K562 (cell line): ENCODE data around the gene CARS2. TPM values are rescaled to one million over a fixed set of nuclear protein-coding genes. Genes with fewer than 3 reads are reported as not detected.

Experiments
- ASH1L ChIP-seq: fragments of 450-650 bp; IDR thresholded peaks from 2 replicates; pipeline ENCODE4 v1.6.1; 2018; ENCODE audit warnings: borderline replicate concordance, mild to moderate bottlenecking, low read depth; ENCODE audit not compliant: partially characterized antibody
- CEBPG ChIP-seq, 3 experiments: fragments of 200-800 bp in 1 of 3; sonication (Bioruptor generic) in 1 of 3; sonication (generic) in 1 of 3; formaldehyde crosslinking in 1 of 3; IDR thresholded peaks in 2 of 3; conservative IDR thresholded peaks in 1 of 3; 2 replicates each; pipeline versions ENCODE4 v1.6.1 to v1.8.0; 2016 to 2022; ENCODE audit warnings: missing compliant biosample characterization in 2 of 3, missing genetic modification characterization in 2 of 3, mild to moderate bottlenecking in 1 of 3, missing genetic modification reagents in 1 of 3
- EHMT2 ChIP-seq: fragments of 450-650 bp; IDR thresholded peaks from 2 replicates; pipeline ENCODE4 v1.6.1; 2018; ENCODE audit warnings: antibody characterized with exemption
- ELF1 ChIP-seq: fragments of 200-800 bp; sonication (Bioruptor generic); IDR thresholded peaks from 2 replicates; pipeline ENCODE4 v1.6.1; 2016; ENCODE audit warnings: missing genetic modification characterization, missing compliant biosample characterization
- HLTF ChIP-seq: fragments of 450-650 bp; IDR thresholded peaks from 2 replicates; pipeline ENCODE4 v1.6.1; 2016
- HNRNPL ChIP-seq: fragments of 200-400 bp; formaldehyde crosslinking; IDR thresholded peaks from 2 replicates; pipeline ENCODE4 v1.6.1; 2017; ENCODE audit warnings: low read depth, mild to moderate bottlenecking, low read length
- MEF2D ChIP-seq: conservative IDR thresholded peaks from 2 replicates; pipeline ENCODE4 v1.6.1; 2016; ENCODE audit warnings: low read depth, missing genetic modification characterization, missing compliant biosample characterization
- NCOA2 ChIP-seq, 2 experiments: fragments of 450-650 bp; IDR thresholded peaks; 2 replicates each; pipeline ENCODE4 v1.6.1; 2018; ENCODE audit warnings: mild to moderate bottlenecking in 2 of 2, moderate library complexity in 1 of 2; ENCODE audit not compliant: partially characterized antibody in 2 of 2
- NELFE ChIP-seq: IDR thresholded peaks from 2 replicates; pipeline ENCODE4 v1.6.1; 2011; ENCODE audit warnings: mild to moderate bottlenecking; ENCODE audit not compliant: insufficient read depth, insufficient read length
- NFATC3 ChIP-seq: fragments of 450-650 bp; IDR thresholded peaks from 2 replicates; pipeline ENCODE4 v1.6.1; 2017; ENCODE audit warnings: mild to moderate bottlenecking
- PCBP2 ChIP-seq: fragments of 200-400 bp; formaldehyde crosslinking; IDR thresholded peaks from 2 replicates; pipeline ENCODE4 v1.6.1; 2018; ENCODE audit warnings: low read length, low read depth, mild to moderate bottlenecking, moderate library complexity; ENCODE audit not compliant: poor library complexity, severe bottlenecking
- POLR3G ChIP-seq: IDR thresholded peaks from 2 replicates; pipeline ENCODE4 v1.6.1; 2011; ENCODE audit not compliant: insufficient read length, insufficient replicate concordance; ENCODE audit errors: extremely low read depth
- SAP30 ChIP-seq: fragments of 200-600 bp; sonication (generic); IDR thresholded peaks from 2 replicates; pipeline ENCODE4 v1.6.1; 2012; ENCODE audit warnings: borderline replicate concordance, low read depth, mild to moderate bottlenecking, moderate library complexity, low read length, control low read depth, inconsistent platforms; ENCODE audit not compliant: insufficient read depth, poor library complexity, severe bottlenecking
- SETDB1 ChIP-seq: IDR thresholded peaks from one replicate; pipeline ENCODE4 v1.6.1; 2012; ENCODE audit warnings: low read length, control low read depth, inconsistent platforms
- SREBF1 ChIP-seq: fragments of 150-350 bp; IDR thresholded peaks from 2 replicates; pipeline ENCODE4 v1.6.1; 2014; ENCODE audit warnings: antibody characterized with exemption, low read depth, low read length, borderline replicate concordance
- STAT5A ChIP-seq: IDR thresholded peaks from 2 replicates; pipeline ENCODE4 v1.6.1; 2012; ENCODE audit warnings: low read length, inconsistent platforms, borderline replicate concordance
- ZFX ChIP-seq: sonication (generic); formaldehyde crosslinking; IDR thresholded peaks from 2 replicates; pipeline ENCODE4 v1.8.0; 2022; ENCODE audit warnings: mild to moderate bottlenecking, missing genetic modification reagents, moderate library complexity
- ZNF146 ChIP-seq: IDR thresholded peaks from one replicate; pipeline ENCODE4 v1.6.1; 2018; ENCODE audit warnings: missing compliant biosample characterization; ENCODE audit not compliant: unreplicated experiment
- ZNF551 ChIP-seq: fragments of 250-450 bp; sonication (Bioruptor Pico); IDR thresholded peaks from 2 replicates; pipeline ENCODE4 v1.5.0; 2021; ENCODE audit warnings: mild to moderate bottlenecking, moderate library complexity
- ZNF76 ChIP-seq: fragments of 250-450 bp; sonication (Bioruptor Pico); IDR thresholded peaks from 2 replicates; pipeline ENCODE4 v1.4.0; 2020; ENCODE audit warnings: mild to moderate bottlenecking, moderate library complexity, borderline replicate concordance
- ZSCAN29 ChIP-seq: fragments of 450-650 bp; IDR thresholded peaks from 2 replicates; pipeline ENCODE4 v1.6.1; 2017
- polyA plus RNA-seq, 8 experiments: library from polyadenylated mRNA; depleted of rRNA in 4 of 8; stranded (reverse) in 5 of 8; unstranded in 3 of 8; fragments of >200 nt; fragmentation: Nextera tagmentation in 2 of 8; fragmentation: Illumina TruSeq in 1 of 8; extraction: Ambion mirVana in 2 of 8; extraction: Trizol in 1 of 8; gene quantifications; 2 replicates each; pipeline versions ENCODE4 v1.2.1 to v1.2.3, GENCODE V29; 2011 to 2014; ENCODE audit warnings: inconsistent platforms in 1 of 8, missing spikeins in 1 of 8
- total RNA-seq, 7 experiments: library from RNA; depleted of rRNA in 6 of 7; stranded (reverse); fragments of >200 nt in 6 of 7; fragmentation: Illumina TruSeq in 2 of 7; extraction: Trizol in 2 of 7; gene quantifications; 2 replicates each; pipeline versions ENCODE4 v1.2.1 to v1.2.3, GENCODE V29; 2011 to 2021; ENCODE audit warnings: low replicate concordance in 1 of 7
- TF ChIP-seq, protein P1 (sequence below): fragments of 200-800 bp; sonication (Bioruptor generic); IDR thresholded peaks from 2 replicates; pipeline ENCODE4 v1.6.1; 2016; ENCODE audit warnings: missing genetic modification characterization, missing compliant biosample characterization
- TF ChIP-seq, protein P2 (sequence below): sonication (generic); formaldehyde crosslinking; IDR thresholded peaks from 2 replicates; pipeline ENCODE4 v1.8.0; 2022; ENCODE audit warnings: mild to moderate bottlenecking, missing genetic modification reagents

CARS2 gene
- total and polyA plus RNA-seq, 9 of the 15 experiments (the other 6 are each of a cell fraction or from before 2014, with no cell fraction given), result 1.7 to 37.4 (median 30.5) TPM

DNA sequence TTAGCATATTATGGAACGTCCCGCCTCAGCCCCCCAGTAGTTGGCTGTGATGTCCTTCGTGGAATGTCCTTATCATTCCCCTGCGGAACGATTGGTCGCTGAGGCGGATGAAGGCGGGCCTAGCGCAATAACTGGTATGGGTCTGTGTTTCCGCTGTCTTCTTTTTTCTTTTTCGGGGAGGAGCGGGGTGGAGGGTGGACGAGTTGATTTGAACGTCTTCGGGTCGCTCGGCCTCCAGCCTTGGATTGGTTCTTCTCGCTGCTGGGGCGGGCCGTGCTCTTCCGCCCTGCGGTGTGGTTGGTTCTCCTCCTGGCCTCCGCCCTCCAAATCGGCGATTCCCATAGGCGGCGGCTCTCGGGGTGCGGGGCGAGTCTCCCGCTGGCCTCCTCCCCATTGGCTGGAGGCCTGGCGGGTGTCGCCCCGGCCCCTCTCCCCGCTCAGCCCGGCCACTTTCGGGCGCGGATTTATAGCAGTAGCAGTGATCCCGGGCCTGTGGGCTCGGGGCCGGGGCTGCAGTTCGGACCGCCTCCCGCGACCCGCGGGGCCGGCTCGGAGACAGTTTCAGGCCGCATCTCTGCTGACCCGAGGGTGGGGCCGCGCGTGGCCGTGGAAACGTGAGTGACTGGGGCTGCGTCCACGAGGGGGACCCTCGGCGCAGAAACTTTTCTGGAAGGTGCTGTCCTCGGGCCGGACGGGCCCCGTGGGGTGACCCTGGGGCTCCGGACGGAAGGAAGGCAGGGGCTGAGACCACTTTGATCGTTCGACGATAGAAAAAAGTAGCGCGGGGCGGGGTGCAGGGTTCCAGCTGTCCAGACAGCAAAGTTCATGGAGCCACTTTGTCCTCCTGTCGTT lies 9.7 kb upstream of the CARS2 start (continued):
- no peak for TF ChIP-seq HNRNPL
- TF ChIP-seq MEF2D, result no peak
- TF ChIP-seq ELF1, result peak; percentile 52; the same call in 1 of the 2 replicates
- TF ChIP-seq NCOA2 (IDR thresholded peaks at IDR 0.05; ENCODE audit: partially characterized antibody in 2 of 2), result no peak
- peak; percentile 88 for TF ChIP-seq ASH1L
- no peak for TF ChIP-seq NFATC3
- TF ChIP-seq ZSCAN29, result no peak
- no peak for TF ChIP-seq SETDB1
- TF ChIP-seq ZNF76 (CRISPR knock-in tag), result no peak
- peak; percentile 54 for TF ChIP-seq SAP30
- TF ChIP-seq STAT5A, result no peak
- TF ChIP-seq, protein P1, sequence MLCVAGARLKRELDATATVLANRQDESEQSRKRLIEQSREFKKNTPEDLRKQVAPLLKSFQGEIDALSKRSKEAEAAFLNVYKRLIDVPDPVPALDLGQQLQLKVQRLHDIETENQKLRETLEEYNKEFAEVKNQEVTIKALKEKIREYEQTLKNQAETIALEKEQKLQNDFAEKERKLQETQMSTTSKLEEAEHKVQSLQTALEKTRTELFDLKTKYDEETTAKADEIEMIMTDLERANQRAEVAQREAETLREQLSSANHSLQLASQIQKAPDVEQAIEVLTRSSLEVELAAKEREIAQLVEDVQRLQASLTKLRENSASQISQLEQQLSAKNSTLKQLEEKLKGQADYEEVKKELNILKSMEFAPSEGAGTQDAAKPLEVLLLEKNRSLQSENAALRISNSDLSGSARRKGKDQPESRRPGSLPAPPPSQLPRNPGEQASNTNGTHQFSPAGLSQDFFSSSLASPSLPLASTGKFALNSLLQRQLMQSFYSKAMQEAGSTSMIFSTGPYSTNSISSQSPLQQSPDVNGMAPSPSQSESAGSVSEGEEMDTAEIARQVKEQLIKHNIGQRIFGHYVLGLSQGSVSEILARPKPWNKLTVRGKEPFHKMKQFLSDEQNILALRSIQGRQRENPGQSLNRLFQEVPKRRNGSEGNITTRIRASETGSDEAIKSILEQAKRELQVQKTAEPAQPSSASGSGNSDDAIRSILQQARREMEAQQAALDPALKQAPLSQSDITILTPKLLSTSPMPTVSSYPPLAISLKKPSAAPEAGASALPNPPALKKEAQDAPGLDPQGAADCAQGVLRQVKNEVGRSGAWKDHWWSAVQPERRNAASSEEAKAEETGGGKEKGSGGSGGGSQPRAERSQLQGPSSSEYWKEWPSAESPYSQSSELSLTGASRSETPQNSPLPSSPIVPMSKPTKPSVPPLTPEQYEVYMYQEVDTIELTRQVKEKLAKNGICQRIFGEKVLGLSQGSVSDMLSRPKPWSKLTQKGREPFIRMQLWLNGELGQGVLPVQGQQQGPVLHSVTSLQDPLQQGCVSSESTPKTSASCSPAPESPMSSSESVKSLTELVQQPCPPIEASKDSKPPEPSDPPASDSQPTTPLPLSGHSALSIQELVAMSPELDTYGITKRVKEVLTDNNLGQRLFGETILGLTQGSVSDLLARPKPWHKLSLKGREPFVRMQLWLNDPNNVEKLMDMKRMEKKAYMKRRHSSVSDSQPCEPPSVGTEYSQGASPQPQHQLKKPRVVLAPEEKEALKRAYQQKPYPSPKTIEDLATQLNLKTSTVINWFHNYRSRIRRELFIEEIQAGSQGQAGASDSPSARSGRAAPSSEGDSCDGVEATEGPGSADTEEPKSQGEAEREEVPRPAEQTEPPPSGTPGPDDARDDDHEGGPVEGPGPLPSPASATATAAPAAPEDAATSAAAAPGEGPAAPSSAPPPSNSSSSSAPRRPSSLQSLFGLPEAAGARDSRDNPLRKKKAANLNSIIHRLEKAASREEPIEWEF, result no peak
- TF ChIP-seq POLR3G, result no peak
- no peak for TF ChIP-seq ZNF551 (CRISPR knock-in tag)
- TF ChIP-seq PCBP2, result no peak
- TF ChIP-seq, protein P2, sequence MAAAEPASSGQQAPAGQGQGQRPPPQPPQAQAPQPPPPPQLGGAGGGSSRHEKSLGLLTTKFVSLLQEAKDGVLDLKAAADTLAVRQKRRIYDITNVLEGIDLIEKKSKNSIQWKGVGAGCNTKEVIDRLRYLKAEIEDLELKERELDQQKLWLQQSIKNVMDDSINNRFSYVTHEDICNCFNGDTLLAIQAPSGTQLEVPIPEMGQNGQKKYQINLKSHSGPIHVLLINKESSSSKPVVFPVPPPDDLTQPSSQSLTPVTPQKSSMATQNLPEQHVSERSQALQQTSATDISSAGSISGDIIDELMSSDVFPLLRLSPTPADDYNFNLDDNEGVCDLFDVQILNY, result no peak
- no peak for TF ChIP-seq HLTF
- no peak for TF ChIP-seq SREBF1
- TF ChIP-seq ZNF146 (CRISPR knock-in tag), result no peak
- TF ChIP-seq EHMT2, result no peak
- TF ChIP-seq CEBPG (CRISPR knock-in tag; IDR thresholded peaks at IDR 0.05), result no peak
- TF ChIP-seq CEBPG (tag; conservative IDR thresholded peaks at IDR 0.05 in 1 of 2, IDR thresholded peaks at IDR 0.05 in 1 of 2), result no peak
- no peak for TF ChIP-seq NELFE
- peak; percentile 60 for TF ChIP-seq ZFX
